Osteoblast (primary cell): ENCODE data around the gene SAP30BP. TPM values are rescaled to one million over a fixed set of nuclear protein-coding genes. Genes with fewer than 3 reads are reported as not detected.

Source experiments
- DNase-seq: peaks from one replicate; pipeline ENCODE4 v3.0.0; 2011; ENCODE audit warnings: low spot score, mixed read lengths; ENCODE audit not compliant: insufficient read length; ENCODE audit errors: missing footprints
- H2AFZ ChIP-seq: 2 replicates; pipeline ENCODE4 v1.6.0; 2011; ENCODE audit warnings: mild to moderate bottlenecking, low read length
- H3K27ac ChIP-seq: 2 replicates; pipeline ENCODE4 v1.5.1; 2011; ENCODE audit warnings: mild to moderate bottlenecking, low read depth, low read length, moderate library complexity
- H3K27me3 ChIP-seq: 2 replicates; pipeline ENCODE4 v1.6.0; 2012; ENCODE audit warnings: mild to moderate bottlenecking, control low read depth, inconsistent platforms, low read length, moderate library complexity; ENCODE audit not compliant: insufficient read depth
- H3K36me3 ChIP-seq: 2 replicates; pipeline ENCODE4 v1.5.1; 2011; ENCODE audit warnings: mild to moderate bottlenecking, low read length, control low read depth, moderate library complexity; ENCODE audit not compliant: insufficient read depth
- H3K4me1 ChIP-seq: 2 replicates; pipeline ENCODE4 v1.5.1; 2011; ENCODE audit warnings: mild to moderate bottlenecking, low read length, control low read depth, moderate library complexity; ENCODE audit not compliant: insufficient read depth
- H3K4me2 ChIP-seq: 2 replicates; pipeline ENCODE4 v1.6.0; 2011; ENCODE audit warnings: mild to moderate bottlenecking, low read length; ENCODE audit not compliant: insufficient read depth
- H3K4me3 ChIP-seq: fragments of 200-600 bp; sonication (generic); 3 replicates; pipeline ENCODE4 v1.5.1; 2012; ENCODE audit warnings: mild to moderate bottlenecking, low read length, inconsistent platforms; ENCODE audit not compliant: insufficient read depth
- H3K79me2 ChIP-seq: 2 replicates; pipeline ENCODE4 v1.6.0; 2012; ENCODE audit warnings: mild to moderate bottlenecking, low read length, control low read depth, inconsistent platforms; ENCODE audit not compliant: insufficient read depth
- H3K9me3 ChIP-seq: 2 replicates; pipeline ENCODE4 v1.5.1; 2011; ENCODE audit warnings: low read depth, low read length, control low read depth
- H4K20me1 ChIP-seq: 2 replicates; pipeline ENCODE4 v1.6.0; 2012; ENCODE audit warnings: mild to moderate bottlenecking, low read length, control low read depth; ENCODE audit not compliant: insufficient read depth
- CTCF ChIP-seq: IDR thresholded peaks from 2 replicates; pipeline ENCODE4 v1.5.1; 2011; ENCODE audit warnings: mild to moderate bottlenecking, low read depth, low read length, moderate library complexity; ENCODE audit errors: extremely low read depth
- total RNA-seq: library from RNA; depleted of rRNA; stranded (reverse); fragments of >200 nt; gene quantifications from 2 replicates; pipeline ENCODE4 v1.2.3, GENCODE V29; 2012

The SAP30BP gene
- total RNA-seq, 1 donor, result 48.1 TPM

- peak; percentile 89 for DNase-seq
- H2AFZ ChIP-seq, result no peak overlapping the region
- no peaks in the 10 kb centered on the region for H3K9me3 ChIP-seq
- H4K20me1 ChIP-seq, result peaks cover 17% of the 10 kb centered on the region
- H3K4me3 ChIP-seq, result no peak overlapping the region
- H3K4me1 ChIP-seq, result peaks cover 58% of the 10 kb centered on the region
- H3K27ac ChIP-seq, result peak overlapping the region; percentile 74
- H3K4me2 ChIP-seq, result peak overlapping the region; percentile 16
- H3K27me3 ChIP-seq, result no peaks in the 10 kb centered on the region
- peaks cover 2% of the 10 kb centered on the region for H3K36me3 ChIP-seq
- TF ChIP-seq CTCF, result no peak
- H3K79me2 ChIP-seq, result peaks cover 75% of the 10 kb centered on the region
Measured at GRCh38 chr17:75683583-75683982, 16.4 kb downstream of the SAP30BP start.

- no peak overlapping the region for H2AFZ ChIP-seq
- peaks cover 17% of the 10 kb centered on the region for H4K20me1 ChIP-seq
- H3K4me3 ChIP-seq, result no peak overlapping the region
- H3K27me3 ChIP-seq, result no peaks in the 10 kb centered on the region
- H3K79me2 ChIP-seq, result peaks cover 77% of the 10 kb centered on the region
- TF ChIP-seq CTCF, result no peak
- H3K36me3 ChIP-seq, result no peaks in the 10 kb centered on the region
- H3K4me1 ChIP-seq, result peaks cover 60% of the 10 kb centered on the region
- H3K27ac ChIP-seq, result peak overlapping the region; percentile 74
- H3K9me3 ChIP-seq, result no peaks in the 10 kb centered on the region
- H3K4me2 ChIP-seq, result peak overlapping the region; percentile 16
- DNase-seq, result no peak
Measured at GRCh38 chr17:75684249-75684648, 17.1 kb downstream of the SAP30BP start.

- Histone ChIP-seq H3K4me2 (peak overlapping the region; percentile 14), H4K20me1 (peaks cover 17% of the 10 kb centered on the region), H3K27me3 (no peaks in the 10 kb centered on the region), H3K79me2 (peaks cover 76% of the 10 kb centered on the region), H2AFZ (no peak overlapping the region), H3K4me3 (no peak overlapping the region), H3K36me3 (peaks cover under 1% of the 10 kb centered on the region), H3K9me3 (no peaks in the 10 kb centered on the region), H3K4me1 (peaks cover 60% of the 10 kb centered on the region), H3K27ac (peak overlapping the region; percentile 74)
- TF ChIP-seq CTCF, result no peak
- DNase-seq, result no peak
Measured at GRCh38 chr17:75684924-75685323, 17.8 kb downstream of the SAP30BP start.

- H3K4me3 ChIP-seq, result no peak overlapping the region
- no peaks in the 10 kb centered on the region for H3K27me3 ChIP-seq
- H3K27ac ChIP-seq, result peak overlapping the region; percentile 74
- peaks cover 17% of the 10 kb centered on the region for H4K20me1 ChIP-seq
- H3K79me2 ChIP-seq, result peaks cover 76% of the 10 kb centered on the region
- no peak for TF ChIP-seq CTCF
- peaks cover 4% of the 10 kb centered on the region for H3K36me3 ChIP-seq
- no peaks in the 10 kb centered on the region for H3K9me3 ChIP-seq
- no peak overlapping the region for H2AFZ ChIP-seq
- H3K4me1 ChIP-seq, result peaks cover 61% of the 10 kb centered on the region
- peak overlapping the region; percentile 14 for H3K4me2 ChIP-seq
- no peak for DNase-seq
Measured at GRCh38 chr17:75685499-75685898, 18.4 kb downstream of the SAP30BP start.
